Measurements from ENCODE around the gene CCDC174. TPM values are rescaled to one million over a fixed set of nuclear protein-coding genes. Genes with fewer than 3 reads are reported as not detected.
A peak's percentile ranks its signal among the peaks of the same experiment; 100 is the strongest.

CCDC174 gene
- 25.7 and 25.8 TPM in 2 replicates for total RNA-seq
- long read RNA-seq, transcript CCDC174-203 (5 exons, 751 nt) = major isoform, 5 of 21 reads
- long read RNA-seq, partial matches to known transcripts = 10 of 21 reads
- long read RNA-seq, other reads (novel, unspliced or antisense) = 4 of 21 reads

- DNase-seq (ENCODE audit: low spot score, unreplicated experiment) = peak; percentile 76
- H3K4me1 Mint-ChIP-seq (ENCODE audit: low read depth) = peaks cover 41% of the 10 kb centered on the region
- no peaks in the 10 kb centered on the region for H3K27me3 Mint-ChIP-seq
- H3K9me3 Mint-ChIP-seq (ENCODE audit: low read depth) = peaks cover 3% of the 10 kb centered on the region
- H3K36me3 Mint-ChIP-seq (ENCODE audit: insufficient read depth) = peaks cover 4% of the 10 kb centered on the region
- peak within 1 kb of the TSS; percentile 99 for H3K4me3 Mint-ChIP-seq (ENCODE audit: low read depth)
- no peak for TF ChIP-seq CTCF (IDR thresholded peaks at IDR 0.05; ENCODE audit: unreplicated experiment)
- H3K27ac Mint-ChIP-seq = peak within 1 kb of the TSS; percentile 96
Observed at GRCh38 chr3:14651440-14652251, at the start of gene CCDC174. Gene CCDC174 (plus strand): TSS chr3:14651762. CDS start chr3:14651837, 75 bp downstream.

GRCh38 chr3:14602006-14602803 lies 49.4 kb upstream of the CCDC174 start:
- peak; percentile 58 for TF ChIP-seq CTCF (IDR thresholded peaks at IDR 0.05; ENCODE audit: unreplicated experiment)
- Mint-ChIP-seq H3K9me3 (ENCODE audit: low read depth) (no peaks in the 10 kb centered on the region), H3K27ac (no peak overlapping the region), H3K4me1 (ENCODE audit: low read depth) (peaks cover 16% of the 10 kb centered on the region), H3K36me3 (ENCODE audit: insufficient read depth) (no peaks in the 10 kb centered on the region), H3K27me3 (peaks cover 52% of the 10 kb centered on the region), H3K4me3 (ENCODE audit: low read depth) (peak overlapping the region; percentile 66)
- peak; percentile 29 for DNase-seq (ENCODE audit: low spot score, unreplicated experiment)

- DNase-seq (ENCODE audit: low spot score, unreplicated experiment) = peak; percentile 15
- Mint-ChIP-seq H3K4me3 (ENCODE audit: low read depth) (peak overlapping the region; percentile 51), H3K27me3 (peaks cover 52% of the 10 kb centered on the region), H3K36me3 (ENCODE audit: insufficient read depth) (no peaks in the 10 kb centered on the region), H3K27ac (no peak overlapping the region), H3K9me3 (ENCODE audit: low read depth) (no peaks in the 10 kb centered on the region), H3K4me1 (ENCODE audit: low read depth) (peaks cover 16% of the 10 kb centered on the region)
- TF ChIP-seq CTCF (IDR thresholded peaks at IDR 0.05; ENCODE audit: unreplicated experiment) = no peak
Observed at GRCh38 chr3:14602804-14603644, 48.5 kb upstream of the CCDC174 start.

- no peak for TF ChIP-seq CTCF (IDR thresholded peaks at IDR 0.05; ENCODE audit: unreplicated experiment)
- DNase-seq (ENCODE audit: low spot score, unreplicated experiment) = no peak
- H3K9me3 Mint-ChIP-seq (ENCODE audit: low read depth) = no peaks in the 10 kb centered on the region
- no peaks in the 10 kb centered on the region for H3K36me3 Mint-ChIP-seq (ENCODE audit: insufficient read depth)
- no peak overlapping the region for H3K4me3 Mint-ChIP-seq (ENCODE audit: low read depth)
- H3K27ac Mint-ChIP-seq = no peak overlapping the region
- H3K27me3 Mint-ChIP-seq = peaks cover 34% of the 10 kb centered on the region
- H3K4me1 Mint-ChIP-seq (ENCODE audit: low read depth) = peaks cover 16% of the 10 kb centered on the region
Observed at GRCh38 chr3:14605067-14605466, 46.5 kb upstream of the CCDC174 start.
